ENCODE measurements around the gene MYL6.

DNA sequence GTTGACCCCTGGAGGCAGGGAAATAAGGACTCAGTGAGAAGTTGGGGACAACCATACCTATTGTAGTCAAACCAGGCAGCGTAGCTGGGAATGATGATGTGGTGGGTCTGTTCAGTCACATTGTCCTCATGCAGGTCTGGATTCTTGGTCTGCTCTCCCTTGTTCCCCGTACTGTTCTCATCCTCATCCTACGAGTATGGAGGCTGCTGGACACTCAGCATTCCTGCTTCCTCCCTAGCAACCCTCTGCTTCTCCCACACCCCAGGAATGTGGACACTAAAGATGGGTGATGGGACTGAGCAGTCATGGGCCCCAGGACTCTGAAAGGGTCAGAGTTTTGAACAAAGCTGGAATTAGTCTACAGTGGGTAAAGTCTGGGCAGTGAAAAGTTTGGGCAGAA lies 20.2 kb downstream of the MYL6 start:
- TF ChIP-seq, protein P1, sequence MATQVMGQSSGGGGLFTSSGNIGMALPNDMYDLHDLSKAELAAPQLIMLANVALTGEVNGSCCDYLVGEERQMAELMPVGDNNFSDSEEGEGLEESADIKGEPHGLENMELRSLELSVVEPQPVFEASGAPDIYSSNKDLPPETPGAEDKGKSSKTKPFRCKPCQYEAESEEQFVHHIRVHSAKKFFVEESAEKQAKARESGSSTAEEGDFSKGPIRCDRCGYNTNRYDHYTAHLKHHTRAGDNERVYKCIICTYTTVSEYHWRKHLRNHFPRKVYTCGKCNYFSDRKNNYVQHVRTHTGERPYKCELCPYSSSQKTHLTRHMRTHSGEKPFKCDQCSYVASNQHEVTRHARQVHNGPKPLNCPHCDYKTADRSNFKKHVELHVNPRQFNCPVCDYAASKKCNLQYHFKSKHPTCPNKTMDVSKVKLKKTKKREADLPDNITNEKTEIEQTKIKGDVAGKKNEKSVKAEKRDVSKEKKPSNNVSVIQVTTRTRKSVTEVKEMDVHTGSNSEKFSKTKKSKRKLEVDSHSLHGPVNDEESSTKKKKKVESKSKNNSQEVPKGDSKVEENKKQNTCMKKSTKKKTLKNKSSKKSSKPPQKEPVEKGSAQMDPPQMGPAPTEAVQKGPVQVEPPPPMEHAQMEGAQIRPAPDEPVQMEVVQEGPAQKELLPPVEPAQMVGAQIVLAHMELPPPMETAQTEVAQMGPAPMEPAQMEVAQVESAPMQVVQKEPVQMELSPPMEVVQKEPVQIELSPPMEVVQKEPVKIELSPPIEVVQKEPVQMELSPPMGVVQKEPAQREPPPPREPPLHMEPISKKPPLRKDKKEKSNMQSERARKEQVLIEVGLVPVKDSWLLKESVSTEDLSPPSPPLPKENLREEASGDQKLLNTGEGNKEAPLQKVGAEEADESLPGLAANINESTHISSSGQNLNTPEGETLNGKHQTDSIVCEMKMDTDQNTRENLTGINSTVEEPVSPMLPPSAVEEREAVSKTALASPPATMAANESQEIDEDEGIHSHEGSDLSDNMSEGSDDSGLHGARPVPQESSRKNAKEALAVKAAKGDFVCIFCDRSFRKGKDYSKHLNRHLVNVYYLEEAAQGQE (IDR thresholded peaks at IDR 0.05; ENCODE audit: insufficient replicate concordance, low read depth): no peak
- TF ChIP-seq, protein P2, sequence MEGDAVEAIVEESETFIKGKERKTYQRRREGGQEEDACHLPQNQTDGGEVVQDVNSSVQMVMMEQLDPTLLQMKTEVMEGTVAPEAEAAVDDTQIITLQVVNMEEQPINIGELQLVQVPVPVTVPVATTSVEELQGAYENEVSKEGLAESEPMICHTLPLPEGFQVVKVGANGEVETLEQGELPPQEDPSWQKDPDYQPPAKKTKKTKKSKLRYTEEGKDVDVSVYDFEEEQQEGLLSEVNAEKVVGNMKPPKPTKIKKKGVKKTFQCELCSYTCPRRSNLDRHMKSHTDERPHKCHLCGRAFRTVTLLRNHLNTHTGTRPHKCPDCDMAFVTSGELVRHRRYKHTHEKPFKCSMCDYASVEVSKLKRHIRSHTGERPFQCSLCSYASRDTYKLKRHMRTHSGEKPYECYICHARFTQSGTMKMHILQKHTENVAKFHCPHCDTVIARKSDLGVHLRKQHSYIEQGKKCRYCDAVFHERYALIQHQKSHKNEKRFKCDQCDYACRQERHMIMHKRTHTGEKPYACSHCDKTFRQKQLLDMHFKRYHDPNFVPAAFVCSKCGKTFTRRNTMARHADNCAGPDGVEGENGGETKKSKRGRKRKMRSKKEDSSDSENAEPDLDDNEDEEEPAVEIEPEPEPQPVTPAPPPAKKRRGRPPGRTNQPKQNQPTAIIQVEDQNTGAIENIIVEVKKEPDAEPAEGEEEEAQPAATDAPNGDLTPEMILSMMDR (IDR thresholded peaks at IDR 0.05; ENCODE audit: insufficient read depth, low read length): no peak
- TF ChIP-seq GABPA (IDR thresholded peaks at IDR 0.05; ENCODE audit: low read depth): no peak
- TF ChIP-seq SPI1 (IDR thresholded peaks at IDR 0.05; ENCODE audit: borderline replicate concordance, low read depth): no peak

Measured in HL-60 (cell line).